CD4-positive, alpha-beta T cell treated with Interferon alpha-2 for 1 hour (primary cell): ENCODE data around the gene NEK11.

Source experiments
- DNase-seq, 2 donors: peaks; one replicate each; pipeline ENCODE4 v3.0.0-alpha.2; 2020 to 2022

NEK11 gene

GRCh38 chr3:131042271-131042985 lies 15.8 kb downstream of the NEK11 start:
- peak; percentile 30 to 67 for DNase-seq

- no peak for DNase-seq
Observed at GRCh38 chr3:131047582-131047981, 20.9 kb downstream of the NEK11 start.

- no peak for DNase-seq
Observed at GRCh38 chr3:131048030-131048429, 21.4 kb downstream of the NEK11 start.

GRCh38 chr3:131050001-131050400 lies 23.3 kb downstream of the NEK11 start:
- DNase-seq = no peak

GRCh38 chr3:131053043-131053859 lies 26.6 kb downstream of the NEK11 start:
- DNase-seq = no peak

GRCh38 chr3:131067983-131068382 lies 41.3 kb downstream of the NEK11 start:
- no peak for DNase-seq

- no peak for DNase-seq
Observed at GRCh38 chr3:131072099-131072559, 45.5 kb downstream of the NEK11 start.

- no peak for DNase-seq
Observed at GRCh38 chr3:131072845-131073244, 46.2 kb downstream of the NEK11 start.

GRCh38 chr3:131075632-131076328 lies 49.1 kb downstream of the NEK11 start:
- DNase-seq = no peak

GRCh38 chr3:131077904-131078303 lies 51.2 kb downstream of the NEK11 start:
- DNase-seq = no peak

- no peak for DNase-seq
Observed at GRCh38 chr3:131079086-131079485, 52.4 kb downstream of the NEK11 start.

- DNase-seq = no peak
Observed at GRCh38 chr3:131081224-131081623, 54.5 kb downstream of the NEK11 start.

GRCh38 chr3:131082246-131082645 lies 55.6 kb downstream of the NEK11 start:
- no peak for DNase-seq

- DNase-seq = no peak
Observed at GRCh38 chr3:131082871-131083863, 56.5 kb downstream of the NEK11 start.

GRCh38 chr3:131091768-131092167 lies 65.1 kb downstream of the NEK11 start:
- no peak for DNase-seq

- DNase-seq = no peak
Observed at GRCh38 chr3:131107637-131108433, 81.2 kb downstream of the NEK11 start.

- no peak for DNase-seq
Observed at GRCh38 chr3:131109156-131109555, 82.5 kb downstream of the NEK11 start.

GRCh38 chr3:131110087-131110486 lies 83.4 kb downstream of the NEK11 start:
- DNase-seq = no peak

- no peak for DNase-seq
Observed at GRCh38 chr3:131114256-131114655, 87.6 kb downstream of the NEK11 start.

- no peak for DNase-seq
Observed at GRCh38 chr3:131125684-131126083, 99.0 kb downstream of the NEK11 start.

- no peak for DNase-seq
Observed at GRCh38 chr3:131140891-131141290, 114.2 kb downstream of the NEK11 start.
